COLO829 (cell line): Measurements from ENCODE around the gene EFCAB5.
"Not testable (repeated sequence)": the region's sequence is repeated elsewhere in the genome, so short reads cannot be mapped to it uniquely, and the experiment has no call there.

Experiments
- DNase-seq: peaks from one replicate; pipeline ENCODE4 v3.0.0; 2012; ENCODE audit warnings: low spot score

EFCAB5 gene

GRCh38 chr17:29935909-29936308 is 5.5 kb upstream of the EFCAB5 start:
- DNase-seq = not testable (repeated sequence)

GRCh38 chr17:29936724-29937123 is 4.7 kb upstream of the EFCAB5 start:
- DNase-seq = no peak

GRCh38 chr17:29945281-29945680 is 3.8 kb downstream of the EFCAB5 start:
- no peak for DNase-seq

- DNase-seq = no peak
Observed at GRCh38 chr17:29948448-29949215, 7.2 kb downstream of the EFCAB5 start.

- DNase-seq = no peak
Observed at GRCh38 chr17:29949696-29950095, 8.3 kb downstream of the EFCAB5 start.

- no peak for DNase-seq
Observed at GRCh38 chr17:29954405-29954804, 13.0 kb downstream of the EFCAB5 start.

- no peak for DNase-seq
Observed at GRCh38 chr17:29956225-29956624, 14.8 kb downstream of the EFCAB5 start.

- DNase-seq = not testable (repeated sequence)
Observed at GRCh38 chr17:29957488-29957887, 16.1 kb downstream of the EFCAB5 start.

- DNase-seq = no peak
Observed at GRCh38 chr17:29958947-29959657, 17.7 kb downstream of the EFCAB5 start.

- no peak for DNase-seq
Observed at GRCh38 chr17:29959658-29960337, 18.4 kb downstream of the EFCAB5 start.

- DNase-seq = no peak
Observed at GRCh38 chr17:29962656-29963055, 21.2 kb downstream of the EFCAB5 start.

GRCh38 chr17:29968271-29968670 is 26.8 kb downstream of the EFCAB5 start:
- peak; percentile 26 for DNase-seq

GRCh38 chr17:29972277-29972676 is 30.8 kb downstream of the EFCAB5 start:
- no peak for DNase-seq

GRCh38 chr17:29973005-29973404 is 31.6 kb downstream of the EFCAB5 start:
- DNase-seq = no peak

- peak; percentile 59 for DNase-seq
Observed at GRCh38 chr17:29977836-29978235, 36.4 kb downstream of the EFCAB5 start.

- no peak for DNase-seq
Observed at GRCh38 chr17:29980261-29980660, 38.8 kb downstream of the EFCAB5 start.

GRCh38 chr17:29982991-29983653 is 41.7 kb downstream of the EFCAB5 start:
- DNase-seq = no peak

- DNase-seq = no peak
Observed at GRCh38 chr17:29996458-29996857, 55.0 kb downstream of the EFCAB5 start.

GRCh38 chr17:30000001-30000754 is 58.7 kb downstream of the EFCAB5 start:
- DNase-seq = no peak

GRCh38 chr17:30000755-30001257 is 59.4 kb downstream of the EFCAB5 start:
- no peak for DNase-seq

GRCh38 chr17:30002088-30002487 is 60.7 kb downstream of the EFCAB5 start:
- DNase-seq = no peak
